ENCODE measurements around the gene DUT. TPM values are rescaled to one million over a fixed set of nuclear protein-coding genes. Genes with fewer than 3 reads are reported as not detected.
"Not testable (repeated sequence)": the region's sequence is repeated elsewhere in the genome, so short reads cannot be mapped to it uniquely, and the experiment has no call there.

The DUT gene
- total and polyA plus RNA-seq, 2 experiments from 2014 or later: 88.8 to 198 TPM

DNA sequence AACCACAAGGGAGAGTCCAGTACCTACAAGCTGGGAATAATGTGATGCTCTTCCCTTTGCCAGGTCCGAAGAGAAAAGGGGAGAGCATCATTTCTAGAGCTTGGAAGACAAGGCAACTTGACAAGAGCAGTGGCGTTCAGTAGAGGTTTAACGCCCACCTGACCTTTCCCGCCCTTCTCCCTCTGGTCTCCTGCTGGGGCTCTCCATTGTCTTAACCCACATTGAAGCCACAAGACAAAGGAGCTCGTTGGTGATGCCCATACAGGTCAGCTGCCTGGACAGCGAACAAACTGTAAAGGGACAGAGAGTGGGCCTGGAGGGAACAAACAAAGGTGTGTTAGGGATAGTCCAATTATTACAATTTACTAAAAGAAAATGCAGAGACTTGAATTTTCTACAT lies 13.1 kb upstream of the DUT start:
- no peaks in the 10 kb centered on the region for H3K36me3 ChIP-seq
- H3K27me3 ChIP-seq: no peaks in the 10 kb centered on the region
- no peaks in the 10 kb centered on the region for H3K4me1 ChIP-seq (ENCODE audit: low read depth)
- no peak for DNase-seq (ENCODE audit: low read depth in 1 of 2, low spot score in 1 of 2)
- no peak overlapping the region for H3K4me3 ChIP-seq
- no peak overlapping the region for H3K27ac ChIP-seq
- TF ChIP-seq, protein P1, sequence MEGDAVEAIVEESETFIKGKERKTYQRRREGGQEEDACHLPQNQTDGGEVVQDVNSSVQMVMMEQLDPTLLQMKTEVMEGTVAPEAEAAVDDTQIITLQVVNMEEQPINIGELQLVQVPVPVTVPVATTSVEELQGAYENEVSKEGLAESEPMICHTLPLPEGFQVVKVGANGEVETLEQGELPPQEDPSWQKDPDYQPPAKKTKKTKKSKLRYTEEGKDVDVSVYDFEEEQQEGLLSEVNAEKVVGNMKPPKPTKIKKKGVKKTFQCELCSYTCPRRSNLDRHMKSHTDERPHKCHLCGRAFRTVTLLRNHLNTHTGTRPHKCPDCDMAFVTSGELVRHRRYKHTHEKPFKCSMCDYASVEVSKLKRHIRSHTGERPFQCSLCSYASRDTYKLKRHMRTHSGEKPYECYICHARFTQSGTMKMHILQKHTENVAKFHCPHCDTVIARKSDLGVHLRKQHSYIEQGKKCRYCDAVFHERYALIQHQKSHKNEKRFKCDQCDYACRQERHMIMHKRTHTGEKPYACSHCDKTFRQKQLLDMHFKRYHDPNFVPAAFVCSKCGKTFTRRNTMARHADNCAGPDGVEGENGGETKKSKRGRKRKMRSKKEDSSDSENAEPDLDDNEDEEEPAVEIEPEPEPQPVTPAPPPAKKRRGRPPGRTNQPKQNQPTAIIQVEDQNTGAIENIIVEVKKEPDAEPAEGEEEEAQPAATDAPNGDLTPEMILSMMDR (IDR thresholded peaks at IDR 0.05; ENCODE audit: low read depth, low read length): no peak
- H3K9me3 ChIP-seq (ENCODE audit: low read depth): no peaks in the 10 kb centered on the region

DNA sequence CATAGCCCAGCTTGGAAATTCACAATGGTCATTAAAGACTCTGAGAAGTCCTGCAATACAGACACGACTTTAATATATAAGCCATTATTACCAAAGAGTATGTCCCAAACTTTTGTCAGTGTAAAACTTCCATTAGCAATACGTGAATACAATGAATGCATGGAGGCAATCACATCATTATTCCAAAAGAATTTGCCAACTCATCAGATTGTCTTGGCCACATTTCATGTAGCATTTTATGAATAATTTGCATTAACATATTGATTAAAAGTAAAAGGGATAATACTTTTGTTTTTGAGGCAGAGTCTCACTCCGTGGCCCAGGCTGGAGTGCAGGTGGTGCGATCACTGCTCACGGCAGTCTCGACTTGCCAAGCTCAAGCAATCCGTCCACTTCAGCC lies 7.9 kb upstream of the DUT start:
- Histone ChIP-seq H3K4me3 (no peak overlapping the region), H3K36me3 (no peaks in the 10 kb centered on the region), H3K9me3 (ENCODE audit: low read depth) (no peaks in the 10 kb centered on the region), H3K27me3 (no peaks in the 10 kb centered on the region), H3K27ac (no peak overlapping the region), H3K4me1 (ENCODE audit: low read depth) (no peaks in the 10 kb centered on the region)
- DNase-seq (ENCODE audit: low read depth in 1 of 2, low spot score in 1 of 2): no peak
- TF ChIP-seq, protein P1 (IDR thresholded peaks at IDR 0.05; ENCODE audit: low read depth, low read length): no peak

DNA sequence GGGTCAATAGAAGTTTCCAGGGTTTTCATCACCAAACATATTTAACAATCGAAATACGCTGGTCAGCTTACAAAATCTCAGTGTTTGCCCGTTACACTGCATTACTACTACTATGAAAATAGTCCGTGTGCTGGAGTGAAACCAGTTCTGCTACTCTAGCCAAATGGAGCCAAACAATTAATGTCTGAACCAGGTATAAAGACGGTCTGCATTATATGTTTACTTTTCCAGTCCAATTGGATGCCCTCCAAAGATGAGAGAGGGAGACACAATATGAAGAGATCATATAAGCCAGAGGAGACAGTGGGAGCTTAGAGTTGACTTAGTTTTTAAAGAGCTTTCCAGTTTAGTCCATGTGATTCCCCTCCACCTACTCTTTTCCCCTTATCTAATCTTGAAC lies 6.3 kb upstream of the DUT start:
- H3K27me3 ChIP-seq: no peaks in the 10 kb centered on the region
- H3K4me1 ChIP-seq (ENCODE audit: low read depth): peaks cover under 1% of the 10 kb centered on the region
- no peaks in the 10 kb centered on the region for H3K36me3 ChIP-seq
- H3K27ac ChIP-seq: no peak overlapping the region
- H3K4me3 ChIP-seq: no peak overlapping the region
- TF ChIP-seq, protein P1 (IDR thresholded peaks at IDR 0.05; ENCODE audit: low read depth, low read length): no peak
- no peak for DNase-seq (ENCODE audit: low read depth in 1 of 2, low spot score in 1 of 2)
- no peaks in the 10 kb centered on the region for H3K9me3 ChIP-seq (ENCODE audit: low read depth)

DNA sequence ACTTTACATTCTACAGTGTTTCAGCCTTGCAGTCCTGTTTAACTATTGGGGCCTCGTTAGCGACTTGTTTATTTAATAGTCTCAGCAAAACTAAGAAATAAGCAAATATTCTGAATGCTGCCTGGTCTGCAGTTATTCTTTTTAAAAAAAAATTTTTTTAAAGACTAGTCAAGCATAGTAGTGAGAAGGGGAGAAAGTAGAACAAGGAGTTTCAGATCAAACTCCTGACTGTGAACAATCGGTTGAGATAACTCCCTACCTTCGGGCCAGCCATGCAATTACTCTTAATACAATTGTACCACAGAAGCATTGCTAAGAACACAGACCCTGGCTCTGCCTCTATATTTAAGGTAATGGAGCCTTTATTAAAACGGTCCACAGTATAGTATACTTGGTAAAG lies 5.8 kb upstream of the DUT start:
- Histone ChIP-seq H3K9me3 (ENCODE audit: low read depth) (no peaks in the 10 kb centered on the region), H3K27ac (no peak overlapping the region), H3K27me3 (no peaks in the 10 kb centered on the region), H3K36me3 (no peaks in the 10 kb centered on the region), H3K4me1 (ENCODE audit: low read depth) (peaks cover 4% of the 10 kb centered on the region), H3K4me3 (no peak overlapping the region)
- TF ChIP-seq, protein P1 (IDR thresholded peaks at IDR 0.05; ENCODE audit: low read depth, low read length): no peak
- no peak for DNase-seq (ENCODE audit: low read depth in 1 of 2, low spot score in 1 of 2)

DNA sequence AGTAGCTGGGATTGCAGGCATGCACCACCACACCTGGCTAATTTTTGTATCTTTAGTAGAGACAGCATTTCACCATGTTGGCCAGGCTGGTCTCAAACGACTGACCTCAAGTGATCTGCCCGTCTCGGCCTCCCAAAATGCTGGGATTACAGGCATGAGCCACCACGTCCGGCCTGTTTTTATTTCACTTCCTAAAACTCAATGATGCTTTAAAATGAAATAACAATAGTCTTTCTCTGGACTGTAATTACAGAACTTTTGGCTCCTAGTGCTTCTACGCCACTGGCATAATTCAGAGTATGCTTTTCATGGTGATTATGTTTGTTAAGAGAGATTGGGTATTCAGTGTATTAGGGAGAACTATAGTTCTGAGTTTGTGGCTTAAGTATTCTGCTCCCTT lies 5.0 kb upstream of the DUT start:
- not testable (repeated sequence) for H3K4me3 ChIP-seq; H3K27me3 ChIP-seq; H3K36me3 ChIP-seq; H3K9me3 ChIP-seq (ENCODE audit: low read depth); H3K4me1 ChIP-seq (ENCODE audit: low read depth); DNase-seq (ENCODE audit: low read depth in 1 of 2, low spot score in 1 of 2); H3K27ac ChIP-seq

DNA sequence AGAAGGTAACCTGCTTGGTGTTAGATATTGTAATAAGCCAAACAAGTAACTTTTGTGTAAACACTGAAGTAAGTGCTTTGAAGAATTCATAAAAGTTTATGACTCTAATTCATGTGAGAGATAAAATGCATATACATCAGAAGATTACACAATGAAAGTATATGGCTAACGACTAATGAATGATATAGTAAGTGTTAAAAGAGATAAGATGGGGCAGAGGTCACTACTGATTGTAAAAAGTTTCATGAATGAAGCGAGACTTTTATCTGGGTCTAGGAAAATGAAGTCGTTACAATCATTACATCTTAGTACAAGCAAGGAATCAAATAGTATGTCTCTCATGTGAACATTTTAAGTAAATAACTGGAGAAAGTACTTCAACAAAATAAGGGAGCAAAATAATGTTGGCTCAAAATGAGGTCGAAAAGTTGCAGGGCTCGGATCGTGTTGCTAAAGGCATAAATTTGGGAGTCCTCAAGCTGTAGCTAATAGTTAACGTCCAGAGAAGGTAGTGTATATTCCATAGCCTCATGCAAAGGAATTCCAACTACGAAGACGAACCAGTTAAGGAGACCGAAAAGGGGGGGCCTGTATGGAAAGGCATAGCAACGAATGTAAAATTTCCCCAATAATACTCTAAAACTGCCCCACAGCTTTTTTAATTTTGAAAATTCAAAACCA lies 984 bp upstream of the DUT start:
- H3K4me3 ChIP-seq: peak overlapping the region; percentile 80
- TF ChIP-seq, protein P1 (IDR thresholded peaks at IDR 0.05; ENCODE audit: low read depth, low read length): no peak
- DNase-seq (ENCODE audit: low read depth in 1 of 2, low spot score in 1 of 2): peak; percentile 29 to 35
- H3K27me3 ChIP-seq: no peaks in the 10 kb centered on the region
- peaks cover 4% of the 10 kb centered on the region for H3K4me1 ChIP-seq (ENCODE audit: low read depth)
- peak overlapping the region; percentile 95 for H3K27ac ChIP-seq
- no peaks in the 10 kb centered on the region for H3K36me3 ChIP-seq
- H3K9me3 ChIP-seq (ENCODE audit: low read depth): no peaks in the 10 kb centered on the region
